Vagina (tissue), 2 donors: ENCODE results near the gene ANO2. TPM values are rescaled to one million over a fixed set of nuclear protein-coding genes. Genes with fewer than 3 reads are reported as not detected.

Experiments
- DNase-seq, 2 donors: peaks; one replicate each; pipeline ENCODE4 v3.0.0-alpha.2; 2017; ENCODE audit errors: extremely low spot score in 2 of 2
- H3K27ac ChIP-seq: fragments of 200-600 bp; sonication (generic); one replicate; pipeline ENCODE4 v1.5.1; 2019
- H3K27me3 ChIP-seq: fragments of 200-600 bp; sonication (generic); one replicate; pipeline ENCODE4 v1.5.1; 2019
- H3K36me3 ChIP-seq, 2 donors: fragments of 200-600 bp; sonication (generic); one replicate each; pipeline ENCODE4 v1.5.1; 2017 to 2019
- H3K4me1 ChIP-seq: fragments of 200-600 bp; sonication (generic); one replicate; pipeline ENCODE4 v1.5.1; 2019
- H3K4me3 ChIP-seq, 2 donors: fragments of 200-600 bp; sonication (generic); 1 replicate in 1 of 2; 2 replicates in 1 of 2; pipeline ENCODE4 v1.5.1; 2016 to 2019
- H3K9me3 ChIP-seq: fragments of 200-600 bp; sonication (generic); one replicate; pipeline ENCODE4 v1.5.1; 2019
- POLR2A ChIP-seq, 2 donors: fragments of 450-650 bp; IDR thresholded peaks; one replicate each; pipeline ENCODE4 v1.6.1; 2017; ENCODE audit warnings: antibody characterized with exemption in 2 of 2, mild to moderate bottlenecking in 2 of 2, moderate library complexity in 2 of 2
- POLR2AphosphoS5 ChIP-seq, 2 donors: sonication (generic); formaldehyde crosslinking; IDR thresholded peaks; one replicate each; pipeline ENCODE4 v1.9.0; 2017; ENCODE audit warnings: antibody characterized with exemption in 2 of 2, mild to moderate bottlenecking in 2 of 2, low read depth in 1 of 2; ENCODE audit not compliant: insufficient read depth in 1 of 2
- intact Hi-C: fragments of 100-400 bp; cut with DNase I; formaldehyde crosslinking; loops from one replicate; pipeline ENCODE4 v1.15.1; 2023
- total RNA-seq: library from RNA; depleted of rRNA; stranded (reverse); fragments of >200 nt; gene quantifications from one replicate; pipeline ENCODE4 v1.2.3, GENCODE V29; 2016
- TF ChIP-seq, protein P1 (sequence below), 3 experiments: fragments of 450-650 bp in 2 of 3; fragments of 200-600 bp in 1 of 3; sonication (generic) in 1 of 3; IDR thresholded peaks; one replicate each; pipeline ENCODE4 v1.5.1; 2017 to 2019; ENCODE audit warnings: antibody characterized with exemption in 3 of 3, mild to moderate bottlenecking in 2 of 3, moderate library complexity in 2 of 3

ANO2 gene
- 18.7 TPM for total RNA-seq

- intact Hi-C loops = no loop called here
- Histone ChIP-seq H3K27me3 (no peaks in the 10 kb centered on the region), H3K36me3 (no peaks in the 10 kb centered on the region), H3K4me1 (peaks cover 17% of the 10 kb centered on the region), H3K4me3 (peak within 1 kb of the TSS; percentile 33 to 45), H3K9me3 (no peaks in the 10 kb centered on the region), H3K27ac (no peak within 1 kb of the TSS)
- TF ChIP-seq, protein P1, sequence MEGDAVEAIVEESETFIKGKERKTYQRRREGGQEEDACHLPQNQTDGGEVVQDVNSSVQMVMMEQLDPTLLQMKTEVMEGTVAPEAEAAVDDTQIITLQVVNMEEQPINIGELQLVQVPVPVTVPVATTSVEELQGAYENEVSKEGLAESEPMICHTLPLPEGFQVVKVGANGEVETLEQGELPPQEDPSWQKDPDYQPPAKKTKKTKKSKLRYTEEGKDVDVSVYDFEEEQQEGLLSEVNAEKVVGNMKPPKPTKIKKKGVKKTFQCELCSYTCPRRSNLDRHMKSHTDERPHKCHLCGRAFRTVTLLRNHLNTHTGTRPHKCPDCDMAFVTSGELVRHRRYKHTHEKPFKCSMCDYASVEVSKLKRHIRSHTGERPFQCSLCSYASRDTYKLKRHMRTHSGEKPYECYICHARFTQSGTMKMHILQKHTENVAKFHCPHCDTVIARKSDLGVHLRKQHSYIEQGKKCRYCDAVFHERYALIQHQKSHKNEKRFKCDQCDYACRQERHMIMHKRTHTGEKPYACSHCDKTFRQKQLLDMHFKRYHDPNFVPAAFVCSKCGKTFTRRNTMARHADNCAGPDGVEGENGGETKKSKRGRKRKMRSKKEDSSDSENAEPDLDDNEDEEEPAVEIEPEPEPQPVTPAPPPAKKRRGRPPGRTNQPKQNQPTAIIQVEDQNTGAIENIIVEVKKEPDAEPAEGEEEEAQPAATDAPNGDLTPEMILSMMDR (IDR thresholded peaks at IDR 0.05) = no peak
- TF ChIP-seq POLR2A (IDR thresholded peaks at IDR 0.05) (no peak), POLR2AphosphoS5 (IDR thresholded peaks at IDR 0.05; ENCODE audit: insufficient read depth in 1 of 2, low read depth in 1 of 2) (no peak)
- DNase-seq = no peak
Measured at GRCh38 chr12:5945071-5946008, at the start of gene ANO2. ANO2 (minus strand) TSS chr12:5945259; CDS start chr12:5945217, 42 bp downstream.

DNA sequence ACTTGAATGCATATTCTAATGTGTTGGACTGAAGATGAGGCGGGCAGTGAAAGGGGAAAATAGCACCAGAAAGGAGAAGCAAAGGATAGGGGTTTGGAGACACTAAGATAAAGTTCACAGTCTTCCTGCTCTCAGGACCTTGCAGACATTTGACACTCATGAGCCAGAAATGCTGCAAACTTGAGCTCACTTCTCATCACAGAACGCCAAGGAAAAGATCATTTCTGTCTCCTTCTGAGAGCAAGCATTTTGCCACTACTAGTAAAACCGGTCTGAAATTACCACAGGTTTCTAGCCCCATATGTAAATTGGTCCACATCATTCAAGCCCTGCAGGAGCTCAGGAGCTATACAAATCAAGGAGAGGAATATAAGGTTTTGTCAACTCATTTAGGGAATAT lies 44.6 kb upstream of the ANO2 start:
- no peak for DNase-seq
- no peaks in the 10 kb centered on the region for H3K4me1 ChIP-seq
- TF ChIP-seq, protein P1 (IDR thresholded peaks at IDR 0.05) = no peak
- TF ChIP-seq POLR2A (IDR thresholded peaks at IDR 0.05) (no peak), POLR2AphosphoS5 (IDR thresholded peaks at IDR 0.05; ENCODE audit: insufficient read depth in 1 of 2, low read depth in 1 of 2) (no peak)
- intact Hi-C loops = loop anchor here (5.0 to 10.0 kb wide), 2 partner anchors 45 to 298 kb away; no protein-coding TSS in a partner anchor
- no peak overlapping the region for H3K4me3 ChIP-seq
- no peaks in the 10 kb centered on the region for H3K9me3 ChIP-seq
- H3K27me3 ChIP-seq = no peaks in the 10 kb centered on the region
- H3K27ac ChIP-seq = no peak overlapping the region
- H3K36me3 ChIP-seq = peaks cover 0 to 4% of the 10 kb centered on the region in 2 donors

DNA sequence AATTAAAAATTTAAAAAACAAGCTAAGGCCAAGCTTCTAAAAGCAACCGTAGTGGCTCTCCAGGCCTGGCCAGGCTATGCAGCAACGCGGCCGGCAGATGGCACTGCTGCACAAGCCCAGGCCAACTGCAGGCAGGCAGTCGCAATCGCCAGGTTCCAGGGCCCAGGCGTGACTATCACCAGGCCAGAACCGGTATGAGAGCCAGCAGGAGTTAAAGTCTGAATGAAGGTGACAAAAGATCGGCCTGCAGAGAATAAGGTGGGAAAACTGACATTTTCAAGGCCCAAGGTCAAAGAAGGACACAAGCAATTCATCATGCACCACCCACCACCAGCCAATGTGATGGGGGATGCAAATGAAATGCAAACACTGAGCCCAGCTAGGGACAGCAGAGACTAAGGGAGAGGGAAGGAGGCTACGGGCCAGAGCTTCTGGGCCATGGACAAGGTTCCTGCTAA lies 43.6 kb upstream of the ANO2 start:
- peak in 1 of 2 donors; percentile 79 for DNase-seq
- no peak overlapping the region for H3K27ac ChIP-seq
- peaks cover 0 to 4% of the 10 kb centered on the region in 2 donors for H3K36me3 ChIP-seq

GRCh38 chr12:5988088-5988487 lies 43.0 kb upstream of the ANO2 start:
- Histone ChIP-seq H3K27me3 (no peaks in the 10 kb centered on the region), H3K9me3 (no peaks in the 10 kb centered on the region), H3K4me3 (no peak overlapping the region), H3K27ac (no peak overlapping the region), H3K36me3 (peaks cover 0 to 4% of the 10 kb centered on the region in 2 donors), H3K4me1 (no peaks in the 10 kb centered on the region)
- TF ChIP-seq, protein P1 (IDR thresholded peaks at IDR 0.05) = no peak
- TF ChIP-seq POLR2AphosphoS5 (IDR thresholded peaks at IDR 0.05; ENCODE audit: insufficient read depth in 1 of 2, low read depth in 1 of 2) (no peak), POLR2A (IDR thresholded peaks at IDR 0.05) (no peak)
- intact Hi-C loops = loop anchor here (10.0 kb wide), 1 partner anchor 47 kb away; no protein-coding TSS in a partner anchor
- peak in 1 of 2 donors; percentile 70 for DNase-seq

More for the DNA sequence above, 43.6 kb upstream of the ANO2 start:
- no peaks in the 10 kb centered on the region for H3K27me3 ChIP-seq
- no peak for TF ChIP-seq POLR2AphosphoS5 (IDR thresholded peaks at IDR 0.05; ENCODE audit: insufficient read depth in 1 of 2, low read depth in 1 of 2)
- TF ChIP-seq, protein P1 (IDR thresholded peaks at IDR 0.05) = peak; percentile 84 to 95 (median 86)
- H3K4me3 ChIP-seq = no peak overlapping the region
- no peaks in the 10 kb centered on the region for H3K4me1 ChIP-seq
- no peaks in the 10 kb centered on the region for H3K9me3 ChIP-seq
- intact Hi-C loops = loop anchor here (10.0 kb wide), 1 partner anchor 46 kb away; no protein-coding TSS in a partner anchor
